ENCODE data around the gene UBALD1. TPM values are rescaled to one million over a fixed set of nuclear protein-coding genes. Genes with fewer than 3 reads are reported as not detected.

The UBALD1 gene
- total RNA-seq, 2 experiments from 2014 or later, result 15.9 to 19.3 TPM

DNA sequence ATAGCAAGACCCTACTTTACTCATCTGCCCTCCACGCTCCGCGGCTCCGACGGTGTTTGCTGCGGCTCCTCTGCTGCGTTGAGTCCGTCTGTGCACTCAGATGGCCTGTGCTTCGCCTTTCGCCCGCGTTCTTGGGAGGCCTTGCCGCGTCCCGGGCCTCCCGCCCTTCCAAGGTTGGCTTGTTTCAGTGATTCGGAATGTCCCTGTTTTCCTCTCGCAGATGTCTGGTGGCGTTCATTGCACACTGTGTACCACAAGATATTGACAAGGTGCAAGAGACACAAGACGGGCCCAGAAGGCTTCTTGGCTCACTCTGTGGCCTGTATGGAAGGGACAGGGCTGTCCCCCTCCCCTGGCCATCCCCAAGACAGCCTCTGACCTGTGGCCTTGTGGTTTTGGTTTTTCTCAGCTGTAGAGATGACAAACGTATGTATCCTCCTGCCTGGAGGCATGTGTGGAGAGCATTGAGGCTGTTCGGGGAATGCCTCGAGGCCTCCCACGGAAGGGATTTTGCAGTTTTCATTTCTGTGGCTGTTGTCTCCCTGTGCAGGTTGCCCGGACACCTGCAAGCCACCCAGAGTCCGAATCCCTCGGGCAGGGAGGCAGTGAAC, 25.3 kb upstream of the UBALD1 start:
- POLR2A ChIA-PET, result no interaction called here
- Mint-ChIP-seq H3K4me1 (peaks cover 19% of the 10 kb centered on the region), H3K27ac (no peak overlapping the region), H3K9me3 (no peaks in the 10 kb centered on the region), H3K27me3 (no peaks in the 10 kb centered on the region), H3K36me3 (ENCODE audit: low read depth) (peaks cover 7% of the 10 kb centered on the region), H3K4me3 (no peak overlapping the region)
- CTCF ChIA-PET, result interaction anchor here (1.0 kb wide), 1 partner anchor 133 kb away, joined by 3 read pairs; no protein-coding TSS in a partner anchor
- no peak for DNase-seq

- H3K27ac Mint-ChIP-seq, result no peak overlapping the region
- no peak for DNase-seq
- POLR2A ChIA-PET, result interaction anchor here (1.4 kb wide), 1 partner anchor 12 kb away, joined by 4 read pairs; no protein-coding TSS in a partner anchor
- peaks cover 17% of the 10 kb centered on the region for H3K4me1 Mint-ChIP-seq
- no peak overlapping the region for H3K4me3 Mint-ChIP-seq
- no peaks in the 10 kb centered on the region for H3K9me3 Mint-ChIP-seq
- no peaks in the 10 kb centered on the region for H3K27me3 Mint-ChIP-seq
- CTCF ChIA-PET, result interaction anchor here (1.0 kb wide), 1 partner anchor 13 kb away, joined by 7 read pairs; the partner anchor contains the start of gene MGRN1
- peaks cover 13% of the 10 kb centered on the region for H3K36me3 Mint-ChIP-seq (ENCODE audit: low read depth)
Measured at GRCh38 chr16:4637501-4638166, 22.9 kb upstream of the UBALD1 start.

GRCh38 chr16:4636196-4636595, 21.5 kb upstream of the UBALD1 start:
- ChIA-PET POLR2A (interaction anchor here (0.9 to 1.1 kb wide), 2 partner anchors 11 to 19 kb away, joined by 4 to 6 read pairs; partner anchors contain the start of gene MGRN1), CTCF (interaction anchor here (1.0 kb wide), 1 partner anchor 8 kb away, joined by 3 read pairs; no protein-coding TSS in a partner anchor)
- peaks cover 3% of the 10 kb centered on the region for H3K9me3 Mint-ChIP-seq
- no peaks in the 10 kb centered on the region for H3K27me3 Mint-ChIP-seq
- no peak overlapping the region for H3K27ac Mint-ChIP-seq
- no peak for DNase-seq
- peaks cover 18% of the 10 kb centered on the region for H3K36me3 Mint-ChIP-seq (ENCODE audit: low read depth)
- H3K4me1 Mint-ChIP-seq, result peaks cover 17% of the 10 kb centered on the region
- no peak overlapping the region for H3K4me3 Mint-ChIP-seq

GRCh38 chr16:4634768-4635167, 20.1 kb upstream of the UBALD1 start:
- ChIA-PET POLR2A (interaction anchor here (0.8 kb wide), 1 partner anchor 10 kb away, joined by 3 read pairs; no protein-coding TSS in a partner anchor), CTCF (no interaction called here)
- DNase-seq, result no peak
- Mint-ChIP-seq H3K36me3 (ENCODE audit: low read depth) (peaks cover 21% of the 10 kb centered on the region), H3K4me1 (peaks cover 10% of the 10 kb centered on the region), H3K9me3 (peaks cover 6% of the 10 kb centered on the region), H3K27me3 (no peaks in the 10 kb centered on the region), H3K4me3 (no peak overlapping the region), H3K27ac (no peak overlapping the region)

DNA sequence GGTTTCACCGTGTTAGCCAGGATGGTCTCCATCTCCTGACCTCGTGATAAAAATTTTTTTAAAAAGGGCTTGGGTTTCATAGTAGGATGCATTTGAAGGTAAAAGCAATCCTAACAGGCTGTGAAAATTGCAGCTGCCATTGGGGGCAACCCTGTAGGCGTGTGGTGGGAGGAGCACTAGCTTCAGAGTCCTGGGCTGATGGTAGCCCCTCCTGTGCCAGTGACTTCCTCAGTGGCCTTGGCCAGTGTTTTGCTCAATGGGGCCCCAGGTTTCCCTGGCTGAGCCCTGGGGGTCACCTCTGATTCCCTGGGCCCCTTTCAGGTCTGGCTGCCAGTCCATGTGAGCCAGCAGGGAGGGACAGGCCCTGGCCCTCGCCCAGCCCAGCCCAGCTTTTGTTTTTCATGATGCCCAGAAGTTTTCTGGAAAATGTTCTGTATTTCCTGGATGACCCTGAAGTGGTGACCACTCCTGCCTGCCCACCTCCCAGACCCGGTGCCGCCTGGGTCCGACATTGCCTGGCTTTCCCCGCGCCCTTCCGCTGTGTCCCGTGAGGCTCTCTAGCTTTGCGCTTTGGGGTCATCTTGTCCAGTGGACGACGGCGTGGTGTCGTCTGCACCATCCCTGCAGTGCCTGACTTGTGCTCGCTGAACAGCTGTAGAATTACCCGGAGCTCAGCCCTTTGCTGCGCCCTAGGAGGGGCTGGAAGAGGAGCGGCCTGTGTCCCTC, 19.4 kb upstream of the UBALD1 start:
- no peak for DNase-seq
- Mint-ChIP-seq H3K36me3 (ENCODE audit: low read depth) (peaks cover 22% of the 10 kb centered on the region), H3K9me3 (peaks cover 6% of the 10 kb centered on the region), H3K27ac (no peak overlapping the region), H3K4me3 (no peak overlapping the region), H3K4me1 (peaks cover 10% of the 10 kb centered on the region), H3K27me3 (no peaks in the 10 kb centered on the region)
- POLR2A ChIA-PET, result interaction anchor here (0.8 kb wide), 1 partner anchor 9 kb away, joined by 3 read pairs; no protein-coding TSS in a partner anchor
- CTCF ChIA-PET, result no interaction called here

DNA sequence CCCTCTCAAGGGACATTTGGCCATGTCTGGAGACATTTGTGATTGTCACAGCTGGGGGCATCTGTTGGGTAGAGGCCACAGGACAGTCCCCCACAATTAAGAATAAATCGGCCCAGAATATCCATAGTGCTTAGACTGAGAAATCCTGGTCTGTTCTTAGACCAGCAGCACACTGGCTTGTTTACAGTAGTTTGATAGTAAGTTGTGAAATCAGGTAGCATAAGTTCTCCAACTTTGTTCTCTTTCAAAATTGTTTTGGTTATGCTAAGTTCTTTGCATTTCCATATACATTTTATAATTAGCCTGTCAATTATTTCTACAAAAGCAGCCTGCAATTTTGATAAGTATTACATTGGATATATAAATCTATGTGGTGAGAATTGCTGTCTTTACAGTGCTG, 16.8 kb upstream of the UBALD1 start:
- ChIA-PET POLR2A (no interaction called here), CTCF (no interaction called here)
- H3K27me3 Mint-ChIP-seq, result no peaks in the 10 kb centered on the region

DNA sequence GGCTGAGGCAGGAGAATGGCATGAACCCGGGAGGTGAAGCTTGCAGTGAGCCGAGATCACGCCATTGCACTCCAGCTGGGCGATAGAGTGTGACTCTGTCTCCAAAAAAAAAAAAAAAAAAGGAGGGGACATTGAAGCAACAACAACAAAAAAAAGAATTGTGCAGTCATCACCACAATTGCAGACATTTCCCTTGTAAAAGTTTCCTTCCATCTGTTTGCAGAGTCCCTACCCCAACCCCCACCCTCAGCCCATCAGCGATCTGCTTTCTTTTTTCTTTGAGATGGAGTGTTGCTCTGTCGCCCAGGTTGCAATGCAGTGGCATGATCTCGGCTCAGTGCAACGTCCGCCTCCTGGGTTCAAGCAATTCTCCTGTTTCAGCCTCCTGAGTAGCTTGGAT, 13.6 kb upstream of the UBALD1 start:
- Mint-ChIP-seq H3K27ac (no peak overlapping the region), H3K36me3 (ENCODE audit: low read depth) (peaks cover 25% of the 10 kb centered on the region), H3K9me3 (peaks cover 6% of the 10 kb centered on the region), H3K4me3 (no peak overlapping the region), H3K27me3 (no peaks in the 10 kb centered on the region), H3K4me1 (peaks cover 41% of the 10 kb centered on the region)
- CTCF ChIA-PET, result interaction anchor here (0.8 kb wide), 1 partner anchor 7 kb away, joined by 3 read pairs; no protein-coding TSS in a partner anchor
- POLR2A ChIA-PET, result no interaction called here
- no peak for DNase-seq

More for the DNA sequence above, 16.8 kb upstream of the UBALD1 start:
- no peak overlapping the region for H3K4me3 Mint-ChIP-seq
- peaks cover 6% of the 10 kb centered on the region for H3K9me3 Mint-ChIP-seq
- no peak overlapping the region for H3K27ac Mint-ChIP-seq
- H3K36me3 Mint-ChIP-seq (ENCODE audit: low read depth), result peaks cover 30% of the 10 kb centered on the region
- DNase-seq, result no peak
- peaks cover 21% of the 10 kb centered on the region for H3K4me1 Mint-ChIP-seq

DNA sequence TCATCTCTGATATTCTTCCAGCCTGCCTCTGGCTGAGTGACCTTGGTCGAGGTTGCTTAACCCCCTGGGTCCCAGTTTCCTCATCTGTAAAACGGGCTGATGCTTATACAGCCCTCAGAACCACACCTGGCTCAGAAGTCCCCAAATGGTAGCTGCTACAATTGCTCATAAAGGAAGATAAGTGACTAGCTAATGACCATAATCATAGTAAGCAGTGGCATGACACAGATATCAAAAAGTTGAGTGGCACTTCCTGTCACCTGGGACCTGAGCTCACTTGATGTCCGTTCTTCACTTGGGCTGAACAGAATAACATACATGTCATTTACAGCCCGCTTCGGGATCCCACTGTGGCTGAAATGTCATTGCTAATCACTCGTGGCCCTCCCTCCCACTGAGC, 11.7 kb upstream of the UBALD1 start:
- peak overlapping the region; percentile 92 for H3K27ac Mint-ChIP-seq
- POLR2A ChIA-PET, result interaction anchor here (1.0 to 4.1 kb wide), 4 partner anchors 11 to 220 kb away, joined by 3 to 36 read pairs (median 4); partner anchors contain the start of gene UBALD1
- no peaks in the 10 kb centered on the region for H3K27me3 Mint-ChIP-seq

DNA sequence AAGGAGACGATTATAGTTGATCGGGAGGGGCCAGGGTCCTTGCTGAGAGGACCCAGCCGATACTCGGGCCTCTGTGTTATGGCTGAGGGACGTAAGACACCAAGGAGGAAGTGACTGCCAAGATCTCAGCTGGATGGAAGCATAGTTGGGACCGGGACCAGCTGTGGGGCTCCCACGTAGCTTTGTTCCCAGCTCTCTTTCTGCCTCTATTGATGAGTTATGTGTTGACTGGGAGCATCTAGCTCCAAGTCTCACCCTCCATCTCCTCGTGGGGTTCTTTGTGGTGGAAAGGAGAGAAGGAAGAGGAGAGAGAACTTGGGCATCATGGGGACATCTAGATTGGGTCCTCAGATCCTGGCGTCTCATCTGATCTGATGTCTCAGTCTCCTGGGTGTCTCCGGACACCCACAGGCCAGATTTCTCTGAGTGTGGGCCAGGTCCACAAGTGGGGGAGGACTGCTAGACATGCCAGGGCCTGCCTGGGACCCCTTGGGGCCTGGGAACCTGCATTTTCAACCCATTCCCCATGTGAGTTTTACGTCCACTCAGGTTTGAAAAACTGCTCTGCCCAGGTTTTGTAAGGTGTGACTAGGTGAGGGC, 11.0 kb upstream of the UBALD1 start:
- DNase-seq, result no peak
- Mint-ChIP-seq H3K9me3 (no peaks in the 10 kb centered on the region), H3K4me1 (peaks cover 40% of the 10 kb centered on the region), H3K4me3 (peak overlapping the region; percentile 99), H3K27ac (peak overlapping the region; percentile 92), H3K27me3 (no peaks in the 10 kb centered on the region), H3K36me3 (ENCODE audit: low read depth) (peaks cover 16% of the 10 kb centered on the region)
- POLR2A ChIA-PET, result interaction anchor here (0.9 to 4.1 kb wide), 13 partner anchors 9 to 221 kb away, joined by 3 to 36 read pairs (median 4); partner anchors contain the start of genes NUDT16L1 and UBALD1
- CTCF ChIA-PET, result interaction anchor here (1.5 to 3.5 kb wide), 2 partner anchors 9 to 25 kb away, joined by 7 to 43 read pairs; no protein-coding TSS in a partner anchor

More for the DNA sequence above, 11.7 kb upstream of the UBALD1 start:
- H3K36me3 Mint-ChIP-seq (ENCODE audit: low read depth), result peaks cover 21% of the 10 kb centered on the region
- peak overlapping the region; percentile 99 for H3K4me3 Mint-ChIP-seq
- H3K9me3 Mint-ChIP-seq, result peaks cover 5% of the 10 kb centered on the region
- CTCF ChIA-PET, result interaction anchor here (1.5 to 3.5 kb wide), 2 partner anchors 10 to 24 kb away, joined by 7 to 43 read pairs; no protein-coding TSS in a partner anchor
- H3K4me1 Mint-ChIP-seq, result peaks cover 42% of the 10 kb centered on the region
- DNase-seq, result no peak

GRCh38 chr16:4624827-4625559, 10.3 kb upstream of the UBALD1 start:
- POLR2A ChIA-PET, result interaction anchor here (0.9 to 4.1 kb wide), 17 partner anchors 9 to 211 kb away, joined by 3 to 36 read pairs (median 5); partner anchors contain the start of genes NUDT16L1, ROGDI and UBALD1

DNA sequence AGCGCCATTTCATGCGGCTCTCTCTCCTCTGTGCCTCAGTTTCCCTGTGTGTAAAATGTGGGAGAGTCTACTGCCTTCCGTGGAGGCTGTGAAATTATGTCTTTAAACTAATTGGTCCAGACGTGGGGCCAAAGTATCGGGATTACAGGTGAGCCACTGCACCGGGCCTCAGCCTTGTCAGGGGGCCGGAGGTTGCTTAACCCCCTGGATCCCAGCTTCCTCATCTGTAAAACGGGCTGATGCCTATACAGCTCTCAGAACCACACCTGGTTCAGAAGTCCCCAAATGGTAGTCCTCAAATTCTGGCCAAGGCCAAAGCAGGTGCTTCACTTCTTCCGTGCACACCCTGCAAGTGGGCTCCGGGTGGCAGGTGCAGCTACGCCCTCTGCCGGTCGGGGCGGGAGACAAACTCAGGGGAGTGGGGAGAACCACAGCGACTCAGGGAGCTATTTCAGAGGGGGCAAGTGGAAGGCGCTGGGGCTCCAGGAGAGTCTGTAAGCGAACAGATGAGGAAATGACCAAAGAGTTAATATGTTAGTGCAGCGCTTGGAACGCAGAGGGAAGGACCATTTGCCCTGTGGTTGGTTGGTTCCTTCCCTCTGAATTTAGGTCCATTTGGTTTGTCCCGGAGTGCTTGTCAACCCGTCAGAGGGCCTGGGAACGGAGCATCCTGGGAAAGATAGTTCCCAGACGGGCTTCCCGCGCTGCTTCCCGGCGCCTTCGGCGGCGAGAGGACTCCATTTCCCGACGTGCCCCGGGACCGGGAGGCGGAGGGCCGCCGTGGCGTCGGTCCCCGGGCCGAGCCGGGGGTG, 9.5 kb upstream of the UBALD1 start, which contains the start of gene MGRN1:
Gene MGRN1, plus strand, starts transcription at position 812 of the 812 bp plus-strand sequence. CDS start 135 bp downstream, outside the sequence.
- Mint-ChIP-seq H3K36me3 (ENCODE audit: low read depth) (peaks cover 14% of the 10 kb centered on the region), H3K9me3 (no peaks in the 10 kb centered on the region), H3K4me1 (peaks cover 40% of the 10 kb centered on the region), H3K27ac (peak within 1 kb of the TSS; percentile 92), H3K4me3 (peak within 1 kb of the TSS; percentile 99), H3K27me3 (no peaks in the 10 kb centered on the region)
- peak; percentile 94 for DNase-seq
- ChIA-PET CTCF (interaction anchor here (0.5 to 3.5 kb wide), 33 partner anchors 8 to 474 kb away, joined by 3 to 43 read pairs (median 4); partner anchors contain the start of genes ANKS3, CDIP1, DNAAF8 and HMOX2), POLR2A (interaction anchor here (1.0 to 4.1 kb wide), 11 partner anchors 9 to 210 kb away, joined by 3 to 36 read pairs (median 5); partner anchors contain the start of genes NUDT16L1, ROGDI and UBALD1)

More at GRCh38 chr16:4624827-4625559, 10.3 kb upstream of the UBALD1 start:
- H3K4me1 Mint-ChIP-seq, result peaks cover 40% of the 10 kb centered on the region
- CTCF ChIA-PET, result interaction anchor here (0.6 to 3.5 kb wide), 32 partner anchors 8 to 473 kb away, joined by 3 to 43 read pairs (median 4); partner anchors contain the start of genes ANKS3, CDIP1, DNAAF8 and HMOX2
- peak overlapping the region; percentile 99 for H3K4me3 Mint-ChIP-seq
- H3K36me3 Mint-ChIP-seq (ENCODE audit: low read depth), result peaks cover 16% of the 10 kb centered on the region
- H3K27me3 Mint-ChIP-seq, result no peaks in the 10 kb centered on the region
- peak; percentile 76 for DNase-seq
- peak overlapping the region; percentile 92 for H3K27ac Mint-ChIP-seq
- no peaks in the 10 kb centered on the region for H3K9me3 Mint-ChIP-seq

Data from activated CD4-positive, alpha-beta memory T cell treated with anti-CD3 and anti-CD28 coated beads, Interleukin-2, amount 10 ng/mL, durations not matched to agents 7 days and 5 days (primary cell).